Mesodermal cell (in vitro differentiated cells): ENCODE data around the gene SERPINI1.

Source experiments
- H3K27ac ChIP-seq: 2 replicates; pipeline ENCODE4 v1.7.0; 2013; ENCODE audit warnings: mild to moderate bottlenecking, low read depth, low read length, moderate library complexity; ENCODE audit not compliant: severe bottlenecking
- H3K36me3 ChIP-seq: 2 replicates; pipeline ENCODE4 v1.7.1; 2013; ENCODE audit warnings: mild to moderate bottlenecking, low read length, moderate library complexity; ENCODE audit not compliant: control insufficient read depth, insufficient read depth
- H3K4me1 ChIP-seq: one replicate; pipeline ENCODE4 v1.7.1; 2013; ENCODE audit warnings: mild to moderate bottlenecking, low read length; ENCODE audit not compliant: insufficient read depth, control insufficient read depth, poor library complexity, severe bottlenecking
- H3K4me3 ChIP-seq: 2 replicates; pipeline ENCODE4 v1.7.0; 2013; ENCODE audit warnings: low read length, control low read depth, mild to moderate bottlenecking; ENCODE audit not compliant: insufficient read depth, poor library complexity, severe bottlenecking; ENCODE audit errors: extremely low read depth
- H3K9me3 ChIP-seq: 2 replicates; pipeline ENCODE4 v1.7.1; 2013; ENCODE audit warnings: mild to moderate bottlenecking, low read length, moderate library complexity; ENCODE audit not compliant: control insufficient read depth
- WGBS, 2 experiments: methylation state at CpG; one replicate each; pipeline ENCODE4 v1.1.5; 2013; ENCODE audit warnings: missing lambda C conversion rate in 2 of 2; ENCODE audit not compliant: insufficient coverage in 2 of 2; 5-methylcytosine and 5-hydroxymethylcytosine counted together

SERPINI1 gene

GRCh38 chr3:167787440-167787839, 51.9 kb downstream of the SERPINI1 start:
- H3K4me3 ChIP-seq = no peak overlapping the region
- H3K27ac ChIP-seq = no peak overlapping the region
- 80 to 82% methylated on average over 2 of the region's 4 CpGs for WGBS, 2 experiments
- no peaks in the 10 kb centered on the region for H3K36me3 ChIP-seq
- H3K4me1 ChIP-seq = no peaks in the 10 kb centered on the region
- no peaks in the 10 kb centered on the region for H3K9me3 ChIP-seq

DNA sequence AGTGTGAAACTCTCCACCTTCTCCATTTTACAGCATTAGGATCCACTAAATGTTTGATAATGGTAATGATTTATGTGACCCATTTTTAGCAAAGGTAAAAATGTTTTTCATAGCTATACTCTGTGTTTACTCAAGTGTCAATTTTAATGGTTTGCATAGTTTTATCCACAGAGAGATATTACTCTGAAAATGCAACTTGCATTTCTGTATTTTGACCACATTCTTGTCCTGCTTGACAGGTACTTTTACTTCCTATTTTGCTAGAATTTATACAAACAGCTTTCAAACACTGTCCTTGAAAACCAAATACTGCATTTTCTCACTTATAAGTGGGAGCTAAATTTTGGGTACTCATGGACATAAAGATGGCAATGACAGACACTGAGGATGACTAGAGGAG, 62.9 kb downstream of the SERPINI1 start:
- no peaks in the 10 kb centered on the region for H3K9me3 ChIP-seq
- no peaks in the 10 kb centered on the region for H3K36me3 ChIP-seq
- no peak overlapping the region for H3K4me3 ChIP-seq
- H3K27ac ChIP-seq = no peak overlapping the region
- H3K4me1 ChIP-seq = no peaks in the 10 kb centered on the region

- H3K4me1 ChIP-seq = no peaks in the 10 kb centered on the region
- no CpG with 5 or more reads among the region's 2 CpGs for WGBS, 2 experiments
- H3K27ac ChIP-seq = no peak overlapping the region
- H3K4me3 ChIP-seq = no peak overlapping the region
- H3K36me3 ChIP-seq = no peaks in the 10 kb centered on the region
- H3K9me3 ChIP-seq = no peaks in the 10 kb centered on the region
These were observed 73.4 kb downstream of the SERPINI1 start for GRCh38 chr3:167808910-167809309.

DNA sequence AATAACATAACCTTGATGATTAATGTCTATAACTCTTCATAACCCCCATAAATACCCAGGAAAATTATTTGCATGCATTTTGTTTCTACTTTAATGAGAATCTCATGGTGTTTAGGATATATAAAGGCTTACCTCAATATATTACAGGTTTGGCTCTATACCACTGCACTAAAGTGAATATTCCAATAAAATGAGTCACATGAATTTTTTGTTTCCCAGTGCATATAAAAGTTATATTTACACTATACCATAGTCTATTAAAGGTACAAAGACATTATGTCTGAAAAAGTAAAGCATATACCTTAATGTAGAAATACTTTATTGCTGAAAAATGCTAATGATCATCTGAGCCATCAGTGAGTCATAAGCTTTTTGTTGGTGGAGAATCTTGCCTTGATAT, 74.7 kb downstream of the SERPINI1 start:
- no peaks in the 10 kb centered on the region for H3K9me3 ChIP-seq
- no peaks in the 10 kb centered on the region for H3K4me1 ChIP-seq
- H3K4me3 ChIP-seq = no peak overlapping the region
- no peak overlapping the region for H3K27ac ChIP-seq
- H3K36me3 ChIP-seq = no peaks in the 10 kb centered on the region

- H3K4me1 ChIP-seq = no peaks in the 10 kb centered on the region
- no peaks in the 10 kb centered on the region for H3K36me3 ChIP-seq
- no peak overlapping the region for H3K27ac ChIP-seq
- no peaks in the 10 kb centered on the region for H3K9me3 ChIP-seq
- H3K4me3 ChIP-seq = no peak overlapping the region
These were observed 75.5 kb downstream of the SERPINI1 start for GRCh38 chr3:167811031-167811430.

DNA sequence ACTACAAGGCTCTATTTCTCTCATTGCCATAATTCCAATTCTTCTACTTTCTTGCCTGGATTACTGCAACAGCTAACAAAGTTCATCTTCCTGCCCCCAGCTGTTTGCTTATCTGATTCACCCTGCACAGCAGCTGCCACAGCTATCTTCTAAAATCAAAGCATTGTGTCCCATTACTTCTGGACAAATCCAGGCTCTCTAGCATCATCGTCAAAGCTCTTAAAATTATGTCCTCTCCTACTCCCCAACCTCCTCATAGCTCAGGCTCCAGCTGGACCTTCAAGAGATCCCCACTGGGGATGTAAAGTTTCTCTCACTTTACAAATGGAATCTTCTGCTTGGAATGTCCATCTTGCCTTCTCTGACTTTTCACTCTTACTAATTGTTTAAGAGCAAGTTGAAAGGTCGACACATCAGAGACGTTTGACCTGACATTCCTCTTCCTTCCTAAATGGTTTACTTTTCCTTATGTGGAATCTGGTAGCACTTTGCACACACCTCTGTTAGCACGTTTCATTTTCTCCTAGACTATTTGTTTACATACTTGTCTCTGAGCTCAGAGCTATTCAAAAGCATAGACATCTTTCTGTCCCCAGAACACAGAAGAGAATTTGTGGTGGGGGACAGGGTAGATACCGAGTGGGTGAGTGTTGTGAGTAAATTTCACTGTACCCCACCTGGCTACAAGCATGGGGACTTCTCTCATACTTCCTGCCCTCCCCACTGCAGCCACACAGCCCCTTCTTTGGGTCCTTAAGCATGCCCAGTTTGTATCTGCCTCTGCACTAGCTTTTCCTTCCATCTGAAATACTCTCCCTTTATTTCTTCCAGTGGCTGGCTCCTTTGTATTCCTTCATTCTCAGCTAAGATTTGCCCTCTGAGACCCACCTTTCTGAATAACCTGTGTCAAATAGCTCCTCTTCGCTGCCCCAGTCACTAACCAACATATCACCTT, 77.9 kb downstream of the SERPINI1 start:
- Histone ChIP-seq H3K4me3 (no peak overlapping the region), H3K27ac (no peak overlapping the region), H3K4me1 (no peaks in the 10 kb centered on the region), H3K9me3 (no peaks in the 10 kb centered on the region), H3K36me3 (no peaks in the 10 kb centered on the region)
- 88 to 89% methylated on average over 1 to 3 of the region's 6 CpGs for WGBS, 2 experiments

DNA sequence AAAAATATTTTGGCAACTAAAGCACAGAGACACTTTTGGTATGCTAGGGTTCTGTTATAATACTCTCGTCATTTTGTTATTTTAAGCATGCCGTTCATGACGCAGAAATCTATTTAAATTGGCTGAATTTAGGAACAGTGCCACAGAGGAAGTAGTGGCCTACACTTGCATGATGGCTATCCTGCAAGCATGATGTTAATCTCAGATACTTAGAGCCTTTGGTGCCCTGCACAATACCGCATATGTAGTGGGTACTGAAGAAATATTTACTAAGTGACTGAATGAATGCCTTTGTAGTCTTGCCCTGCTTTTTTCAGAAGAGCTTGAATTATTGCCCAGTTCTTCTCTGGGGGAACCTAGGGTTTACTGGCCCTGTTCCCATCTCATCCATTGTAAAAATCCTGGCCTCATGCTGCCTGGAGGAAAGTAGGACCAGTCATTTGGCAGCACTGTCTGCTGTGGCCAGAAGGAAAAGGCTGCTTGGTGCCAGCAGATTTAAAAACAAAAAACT, 79.0 kb downstream of the SERPINI1 start:
- Histone ChIP-seq H3K4me3 (no peak overlapping the region), H3K4me1 (no peaks in the 10 kb centered on the region), H3K27ac (no peak overlapping the region), H3K9me3 (no peaks in the 10 kb centered on the region), H3K36me3 (no peaks in the 10 kb centered on the region)
- 94 to 95% methylated on average over 3 to 4 of the region's 4 CpGs for WGBS, 2 experiments

DNA sequence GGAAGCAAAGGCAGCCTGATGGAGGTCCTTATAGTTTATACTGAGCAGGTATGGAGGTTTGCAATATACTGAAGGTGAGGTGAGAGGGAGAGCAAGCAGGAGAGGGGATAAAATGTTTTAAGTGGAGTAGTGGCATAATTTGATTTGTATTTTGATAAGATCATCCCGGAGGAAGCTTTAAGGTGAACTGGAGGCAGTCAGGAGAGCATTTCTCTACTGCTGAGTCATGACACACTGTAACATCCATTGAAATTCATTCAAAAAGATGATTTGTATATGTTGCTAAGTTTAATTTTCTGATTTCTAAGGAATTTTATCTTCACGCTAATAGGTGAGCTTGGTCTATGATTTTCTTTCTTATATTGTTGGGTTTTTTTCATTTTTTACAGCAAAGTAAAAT, 81.4 kb downstream of the SERPINI1 start:
- no peaks in the 10 kb centered on the region for H3K36me3 ChIP-seq
- 80% methylated on average over 1 of the region's 2 CpGs; no CpG with 5 or more reads in 1 of the 2 experiments for WGBS, 2 experiments
- no peaks in the 10 kb centered on the region for H3K9me3 ChIP-seq
- H3K27ac ChIP-seq = no peak overlapping the region
- no peaks in the 10 kb centered on the region for H3K4me1 ChIP-seq
- H3K4me3 ChIP-seq = no peak overlapping the region

DNA sequence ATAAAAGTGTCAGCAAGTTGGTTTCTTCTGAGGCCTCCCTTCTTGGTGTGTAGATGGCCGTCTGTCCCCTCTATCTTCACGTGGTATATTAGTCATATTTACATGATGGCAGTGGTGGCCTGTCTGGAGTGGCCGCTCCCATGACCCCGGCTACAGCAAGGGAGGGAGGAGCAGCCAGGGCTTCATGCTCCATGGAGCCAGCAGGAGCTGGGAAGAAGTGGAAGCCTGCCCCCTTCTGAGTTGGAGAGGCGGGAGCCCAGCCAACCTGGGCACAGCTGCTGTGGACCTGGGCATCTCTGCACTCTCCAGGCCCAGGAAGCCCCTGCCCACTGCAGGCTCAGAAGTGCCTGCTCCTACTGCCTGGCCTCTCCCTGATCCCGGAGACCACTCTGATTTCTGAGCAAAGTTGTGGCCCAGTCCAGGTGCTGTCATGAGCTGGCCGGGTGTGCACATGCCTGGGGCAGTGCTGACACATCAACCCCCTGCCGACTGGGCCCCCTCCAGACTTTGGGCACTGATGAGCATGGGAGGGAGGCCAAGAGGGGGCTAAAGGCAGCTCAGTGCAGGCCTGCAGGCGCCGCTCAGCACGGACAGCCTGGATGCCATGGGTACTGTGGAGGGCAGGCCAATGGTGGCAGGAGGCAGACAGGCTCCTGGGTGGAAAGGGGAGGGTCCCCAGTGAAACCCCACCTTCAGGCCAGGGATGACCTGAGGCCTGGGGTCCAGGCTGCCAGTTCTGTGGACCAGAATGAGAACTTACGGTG, 84.8 kb downstream of the SERPINI1 start:
- H3K4me3 ChIP-seq = no peak overlapping the region
- no peaks in the 10 kb centered on the region for H3K9me3 ChIP-seq
- no peaks in the 10 kb centered on the region for H3K36me3 ChIP-seq
- H3K4me1 ChIP-seq = no peaks in the 10 kb centered on the region
- 89 to 98% methylated on average over 8 to 9 of the region's 12 CpGs for WGBS, 2 experiments
- no peak overlapping the region for H3K27ac ChIP-seq

DNA sequence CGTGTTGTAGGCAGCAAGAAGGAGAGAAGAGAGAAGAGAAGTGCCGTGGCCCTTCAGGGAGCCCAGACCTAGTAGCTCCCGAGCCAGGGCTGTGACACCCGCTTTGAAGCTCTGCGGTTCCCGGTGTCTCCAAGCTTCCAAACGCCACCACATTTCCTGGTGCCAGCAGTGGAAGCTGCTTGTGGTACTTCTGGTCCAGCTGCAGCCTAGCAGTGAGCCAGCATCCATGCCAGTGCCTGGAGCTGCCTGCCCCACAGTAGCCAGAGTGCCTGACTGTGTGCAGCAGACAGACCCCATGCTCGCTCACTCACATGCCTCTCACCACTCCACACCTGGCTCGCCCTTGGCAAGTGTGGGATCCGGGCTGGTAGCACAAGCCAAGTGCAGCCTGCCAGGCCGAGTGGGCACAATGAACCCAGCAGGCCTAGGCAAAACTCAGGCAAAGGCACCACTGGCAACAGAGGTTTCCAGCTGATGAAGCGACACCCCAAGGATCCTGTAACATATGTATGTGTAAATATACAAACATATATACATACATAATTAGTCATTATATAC, 85.8 kb downstream of the SERPINI1 start:
- WGBS, 2 experiments = 87 to 95% methylated on average over 9 of the region's 12 CpGs
- no peak overlapping the region for H3K4me3 ChIP-seq
- H3K36me3 ChIP-seq = no peaks in the 10 kb centered on the region
- H3K27ac ChIP-seq = no peak overlapping the region
- no peaks in the 10 kb centered on the region for H3K9me3 ChIP-seq
- H3K4me1 ChIP-seq = no peaks in the 10 kb centered on the region
